ENCODE measurements around the gene SLC12A4.

Gene SLC12A4

DNA sequence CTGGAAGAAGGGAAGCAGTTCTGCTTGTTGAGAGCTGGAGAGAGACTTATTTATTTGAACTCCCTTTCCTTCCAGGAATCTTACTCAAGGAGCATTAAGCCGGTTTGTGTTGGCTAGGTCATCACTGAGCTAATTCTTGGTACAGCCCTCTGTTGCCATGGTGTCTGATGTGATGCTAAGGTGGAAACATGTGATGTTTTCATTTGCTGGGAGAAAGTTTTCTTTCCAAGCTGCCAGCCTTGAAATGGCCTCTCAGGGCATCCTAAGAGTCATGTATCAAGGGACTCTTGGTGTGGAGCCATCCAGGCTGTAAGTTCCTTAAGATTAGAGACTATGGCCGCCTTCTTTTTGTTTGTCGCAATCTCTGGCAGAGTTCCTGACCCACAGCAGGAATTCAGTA lies 71.2 kb downstream of the SLC12A4 start:
- no peak overlapping the region for H3K27ac ChIP-seq (ENCODE audit: low read depth, low read length)
- H3K36me3 ChIP-seq (ENCODE audit: control insufficient read depth in 1 of 2, insufficient read depth in 2 of 2, low read length in 2 of 2), result peaks cover 0 to 3% of the 10 kb centered on the region in 2 donors
- no peaks in the 10 kb centered on the region for H3K27me3 ChIP-seq (ENCODE audit: control insufficient read depth in 1 of 2, insufficient read depth in 2 of 2, low read length in 2 of 2)
- no peaks in the 10 kb centered on the region for H3K9me3 ChIP-seq (ENCODE audit: control insufficient read depth in 1 of 2, low read length in 2 of 2)
- H3K4me1 ChIP-seq (ENCODE audit: control insufficient read depth in 1 of 2, insufficient read depth in 2 of 2, low read length in 2 of 2), result peaks cover 9 to 17% of the 10 kb centered on the region in 2 donors
- no peak overlapping the region for H3K4me3 ChIP-seq (ENCODE audit: low read depth in 1 of 2, low read length in 2 of 2)
- H3K9ac ChIP-seq (ENCODE audit: low read depth in 1 of 2, low read length in 2 of 2), result no peak overlapping the region

DNA sequence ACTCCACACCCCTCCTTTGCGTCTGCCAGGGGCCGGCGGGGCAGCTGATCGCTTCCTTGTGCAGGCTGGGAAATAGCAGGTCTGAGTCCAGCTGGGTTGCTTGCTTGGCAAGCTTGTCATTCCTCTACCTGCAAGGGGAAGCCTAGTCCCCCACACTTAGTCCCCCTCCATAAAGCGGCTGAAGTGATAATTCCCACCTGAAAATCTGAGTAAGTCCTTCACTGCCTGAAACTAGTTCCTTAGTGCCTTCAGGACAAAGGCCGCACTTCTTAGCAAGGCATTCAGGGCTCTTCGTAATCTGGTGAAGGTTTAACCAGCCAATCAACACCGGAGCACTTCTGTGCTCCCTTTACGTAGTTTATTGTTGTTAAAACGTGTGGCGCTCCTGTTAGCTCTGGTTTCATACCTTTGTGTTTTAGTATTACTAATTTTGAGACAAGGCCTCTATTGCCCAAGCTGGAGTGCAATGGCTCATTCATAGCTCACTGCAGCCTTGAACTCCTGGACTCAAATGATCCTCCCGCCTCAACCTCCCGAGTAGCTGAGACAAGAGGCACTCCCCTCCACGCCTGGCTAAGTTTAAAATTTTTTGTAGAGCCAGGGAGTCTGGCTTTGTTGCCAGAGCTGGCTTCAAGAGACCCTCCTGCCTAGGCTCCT lies 74.6 kb downstream of the SLC12A4 start:
- H3K9me3 ChIP-seq (ENCODE audit: control insufficient read depth in 1 of 2, low read length in 2 of 2), result no peaks in the 10 kb centered on the region
- peak overlapping the region; percentile 97 to 98 for H3K9ac ChIP-seq (ENCODE audit: low read depth in 1 of 2, low read length in 2 of 2)
- H3K4me1 ChIP-seq (ENCODE audit: control insufficient read depth in 1 of 2, insufficient read depth in 2 of 2, low read length in 2 of 2), result peaks cover 9 to 17% of the 10 kb centered on the region in 2 donors
- no peaks in the 10 kb centered on the region for H3K27me3 ChIP-seq (ENCODE audit: control insufficient read depth in 1 of 2, insufficient read depth in 2 of 2, low read length in 2 of 2)
- peak overlapping the region; percentile 95 for H3K27ac ChIP-seq (ENCODE audit: low read depth, low read length)
- no peaks in the 10 kb centered on the region for H3K36me3 ChIP-seq (ENCODE audit: control insufficient read depth in 1 of 2, insufficient read depth in 2 of 2, low read length in 2 of 2)
- H3K4me3 ChIP-seq (ENCODE audit: low read depth in 1 of 2, low read length in 2 of 2), result peak overlapping the region; percentile 84 to 88

All from duodenal mucosa (tissue), 2 donors.